ENCODE results near the gene TMPRSS7.
"Not testable (repeated sequence)": the region's sequence is repeated elsewhere in the genome, so short reads cannot be mapped to it uniquely, and the experiment has no call there.

The TMPRSS7 gene

GRCh38 chr3:112072387-112073060 is 38.0 kb downstream of the TMPRSS7 start:
- DNase-seq = not testable (repeated sequence)

DNA sequence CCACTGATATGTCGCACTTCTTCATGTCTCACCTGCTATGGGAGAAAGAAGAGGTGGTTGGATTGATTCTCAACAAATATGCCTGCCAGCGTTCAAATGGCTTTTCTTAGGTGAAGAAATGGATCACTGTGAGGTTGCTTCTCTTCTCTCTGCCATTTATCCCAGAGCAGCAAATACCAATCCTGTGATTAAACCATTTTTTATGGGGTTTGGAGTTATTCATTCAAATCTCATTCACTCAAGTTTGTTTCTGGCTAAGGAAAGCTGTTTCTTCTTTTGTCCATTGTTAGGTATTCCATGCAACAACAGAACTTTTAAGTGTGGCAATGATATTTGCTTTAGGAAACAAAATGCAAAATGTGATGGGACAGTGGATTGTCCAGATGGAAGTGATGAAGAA is 39.5 kb downstream of the TMPRSS7 start:
- DNase-seq = no peak

- no peak for DNase-seq
These were observed 40.3 kb downstream of the TMPRSS7 start for GRCh38 chr3:112074616-112075497.

GRCh38 chr3:112078125-112079083 is 43.9 kb downstream of the TMPRSS7 start:
- no peak for DNase-seq

GRCh38 chr3:112083239-112083638 is 48.7 kb downstream of the TMPRSS7 start:
- DNase-seq = no peak

DNA sequence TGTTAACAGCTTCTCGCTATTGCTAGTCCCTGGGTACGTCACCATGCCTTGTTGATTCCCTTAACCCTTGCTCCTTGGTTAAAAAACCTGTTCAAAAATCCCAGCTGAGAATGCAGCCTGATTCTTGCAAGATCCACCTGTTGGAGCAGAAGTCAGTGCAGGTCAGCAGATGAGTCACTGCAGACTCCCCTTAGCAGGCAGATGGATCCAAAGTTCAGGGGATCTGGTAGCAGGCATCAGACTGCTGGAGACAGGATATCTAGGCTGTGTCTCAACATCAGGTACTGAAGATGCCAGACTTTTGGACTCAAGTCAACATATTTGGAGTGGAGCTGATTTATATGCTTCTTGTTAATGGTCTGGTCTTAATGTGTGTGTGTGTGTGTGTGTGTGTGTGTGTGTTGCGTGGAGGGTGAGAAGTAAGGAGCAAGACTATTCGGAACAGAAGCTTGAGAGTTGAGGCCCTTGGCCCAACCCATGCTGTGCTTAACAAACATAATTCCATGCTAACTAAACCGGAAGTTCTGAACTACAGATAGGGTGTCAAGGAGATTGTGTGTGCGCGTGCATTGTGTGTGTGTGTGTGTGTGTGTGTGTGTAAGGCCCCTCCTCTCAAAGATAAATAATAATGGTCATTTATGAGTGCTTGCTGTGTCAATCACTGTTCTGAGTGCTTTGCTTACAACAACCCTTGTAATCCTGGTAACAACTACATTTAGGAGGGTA is 50.6 kb downstream of the TMPRSS7 start:
- no peak for DNase-seq

GRCh38 chr3:112085735-112086075 is 51.2 kb downstream of the TMPRSS7 start:
- no peak for DNase-seq

DNA sequence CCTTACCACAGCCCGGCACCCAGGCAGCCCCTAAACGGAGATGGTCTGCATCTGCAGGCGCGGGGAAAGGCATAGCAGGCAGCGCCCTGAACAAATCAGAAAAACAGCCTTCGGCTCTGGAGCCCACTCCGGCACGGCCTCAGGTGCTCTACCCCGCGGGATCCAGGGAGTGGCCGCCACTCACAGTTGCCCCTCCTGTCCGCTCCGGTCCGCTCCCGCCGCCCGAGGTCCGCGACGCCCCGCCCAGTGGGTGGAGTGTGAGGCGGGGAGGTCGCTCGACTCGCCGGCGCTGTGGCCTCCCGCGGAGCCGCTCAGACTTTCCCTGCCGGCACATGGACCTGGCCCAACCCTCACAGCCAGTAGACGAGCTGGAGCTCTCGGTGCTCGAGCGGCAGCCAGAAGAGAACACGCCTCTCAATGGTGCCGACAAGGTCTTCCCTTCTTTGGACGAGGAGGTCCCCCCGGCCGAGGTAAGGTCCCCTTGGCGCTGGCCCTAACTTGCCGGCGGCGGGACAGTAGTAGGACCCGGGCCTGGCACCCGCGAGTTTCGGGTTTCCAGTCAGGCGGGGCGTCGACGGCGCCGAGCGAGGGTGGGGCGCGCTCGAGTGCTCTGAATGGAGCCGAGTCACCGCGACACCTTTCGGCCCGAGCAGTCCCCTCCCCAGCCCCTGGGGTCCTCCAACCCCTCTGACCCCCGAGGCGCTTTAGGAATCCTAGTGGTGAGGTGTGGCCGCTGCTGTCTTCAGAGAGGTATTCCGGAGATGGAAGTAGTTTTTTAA is 51.7 kb downstream of the TMPRSS7 start, which contains the start of gene C3orf52:
Gene C3orf52 (plus strand): TSS at position 314 of the 779 bp plus-strand sequence. CDS start 19 bp downstream, at position 333.
- DNase-seq = peak; percentile 43 to 52

GRCh38 chr3:112086875-112087524 is 52.5 kb downstream of the TMPRSS7 start:
- no peak for DNase-seq

- no peak for DNase-seq
These were observed 53.2 kb downstream of the TMPRSS7 start for GRCh38 chr3:112087746-112088145.

GRCh38 chr3:112088944-112089343 is 54.4 kb downstream of the TMPRSS7 start:
- no peak for DNase-seq

DNA sequence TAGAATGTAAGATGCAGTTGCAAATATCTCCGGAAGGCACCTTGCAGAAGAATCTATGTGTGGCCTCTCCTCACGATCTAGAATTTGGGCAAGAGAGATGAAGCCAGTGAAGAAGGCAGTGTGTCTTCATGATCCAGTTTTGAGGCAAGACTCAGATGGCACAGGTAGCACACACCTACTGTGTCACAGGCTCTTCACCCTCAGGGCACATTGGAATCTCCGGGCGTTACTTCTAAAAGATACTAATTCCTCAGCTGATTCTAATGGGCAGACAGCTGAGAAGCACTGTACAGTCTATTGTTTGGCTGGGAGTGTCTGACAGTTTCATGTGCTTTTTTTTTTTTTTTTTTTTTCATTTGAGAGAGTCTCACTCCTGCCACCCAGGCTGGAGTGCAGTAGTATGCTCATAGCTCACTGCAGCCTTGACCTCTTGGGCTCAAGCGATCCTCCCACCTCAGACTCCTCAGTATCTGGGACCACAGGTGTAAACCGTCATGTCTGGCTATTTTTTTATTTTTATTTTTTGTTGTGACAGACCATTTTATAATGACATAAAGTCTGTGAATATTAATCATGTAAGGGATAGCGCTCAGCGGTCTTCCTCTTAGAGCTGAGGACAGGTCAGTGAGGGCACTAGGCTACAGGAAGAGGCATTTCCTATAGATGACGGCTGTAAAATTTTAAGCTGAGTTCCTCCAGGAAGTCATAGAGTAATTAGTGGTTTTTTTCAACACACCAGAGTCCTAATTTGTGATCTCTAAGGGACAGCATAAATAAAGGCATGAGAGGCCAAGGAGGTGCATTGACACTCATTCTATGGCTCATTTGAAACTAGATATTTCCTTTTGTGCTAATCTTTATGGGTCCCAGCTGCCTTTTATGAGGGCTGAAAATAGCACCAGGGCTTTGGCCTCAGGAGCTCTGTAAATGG is 55.7 kb downstream of the TMPRSS7 start:
- peak in 1 of 2 donors; percentile 33 for DNase-seq

DNA sequence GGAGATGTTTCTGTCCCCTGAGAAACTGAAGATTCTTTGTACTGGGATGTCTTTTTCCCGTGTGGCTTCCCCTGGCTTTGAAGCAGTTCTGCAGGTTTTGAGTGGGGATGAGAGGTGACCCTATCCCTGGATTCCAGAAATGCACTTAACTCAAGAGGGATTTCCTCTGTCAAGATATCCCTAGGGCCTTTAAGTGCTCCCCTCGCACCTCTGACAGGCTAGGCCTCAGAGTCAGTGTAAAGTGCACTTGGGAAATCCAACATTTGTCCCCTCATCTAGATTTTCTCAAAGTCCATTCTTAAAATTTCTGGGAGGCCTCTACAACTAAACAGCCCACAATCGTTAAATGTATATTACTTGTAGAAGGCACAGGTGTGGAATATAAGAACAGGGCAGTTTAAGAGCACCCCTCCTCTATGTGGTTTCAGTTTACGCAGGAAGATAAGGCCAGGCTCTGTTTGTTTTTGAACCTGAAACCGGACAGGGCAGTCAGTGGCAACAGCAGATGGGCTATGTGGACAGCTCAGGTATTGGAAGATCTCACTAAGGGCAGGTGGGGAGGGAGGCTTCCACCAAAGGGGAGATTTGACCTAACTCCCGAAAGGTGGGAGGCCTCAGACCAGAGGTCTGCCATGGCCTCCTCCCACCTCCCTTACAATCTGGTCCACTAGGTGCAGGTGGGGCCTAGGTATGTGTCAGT is 56.5 kb downstream of the TMPRSS7 start:
- no peak for DNase-seq

GRCh38 chr3:112092496-112093179 is 58.1 kb downstream of the TMPRSS7 start:
- no peak for DNase-seq

GRCh38 chr3:112093180-112093522 is 58.6 kb downstream of the TMPRSS7 start:
- no peak for DNase-seq

GRCh38 chr3:112095731-112096130 is 61.2 kb downstream of the TMPRSS7 start:
- no peak for DNase-seq

DNA sequence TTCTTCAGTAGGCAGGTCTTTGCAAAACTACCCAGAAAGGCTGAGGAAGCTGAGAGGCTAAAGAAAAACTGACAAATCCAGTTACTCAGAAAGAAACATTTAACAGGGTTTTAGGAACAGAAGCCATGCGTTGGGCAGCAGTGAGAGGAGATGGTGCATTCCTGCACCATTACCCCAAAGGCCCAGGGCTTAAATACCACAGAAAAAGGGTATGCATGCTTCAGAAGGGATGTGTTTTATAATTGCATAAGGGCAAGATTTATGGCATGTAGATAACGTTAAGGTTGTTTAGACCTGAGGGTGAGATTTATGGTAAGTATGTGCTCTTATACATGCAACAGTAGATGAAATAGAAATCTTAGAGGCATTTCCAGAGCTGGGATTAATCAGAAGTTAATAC is 61.6 kb downstream of the TMPRSS7 start:
- no peak for DNase-seq

GRCh38 chr3:112097378-112097777 is 62.8 kb downstream of the TMPRSS7 start:
- peak; percentile 72 to 75 for DNase-seq

- no peak for DNase-seq
These were observed 67.4 kb downstream of the TMPRSS7 start for GRCh38 chr3:112101916-112102315.

Data from inflammatory macrophage treated with lipopolysaccharide for 1 hour (primary cell).